Pancreas (tissue), 10 donors: ENCODE data around the gene EPOP. TPM values are rescaled to one million over a fixed set of nuclear protein-coding genes. Genes with fewer than 3 reads are reported as not detected.
A peak's percentile ranks its signal among the peaks of the same experiment; 100 is the strongest.

ENCODE experiments used
- ATAC-seq, 4 donors: fragments of 200-7000 bp; cut with Tn5 transposase; one replicate each; pipeline versions ENCODE4 v1.8.0 to v1.9.1; 2020; ENCODE audit warnings: mild to moderate bottlenecking in 4 of 4, moderate library complexity in 4 of 4
- DNase-seq, 6 donors: peaks; one replicate each; pipeline ENCODE4 v3.0.0-alpha.2; 2020
- FAIRE-seq: peaks from 2 replicates; lab custom pipeline; 2012; peaks lifted over from hg19 to GRCh38; lab: Jason Lieb, UNC
- H3K27ac ChIP-seq, 4 donors: fragments of 200-600 bp; sonication (generic); 1 replicate in 3 of 4; 2 replicates in 1 of 4; pipeline versions ENCODE4 v1.5.0 to v1.8.0; 2020
- H3K27me3 ChIP-seq, 4 donors: fragments of 200-600 bp; one replicate each; pipeline ENCODE4 v1.8.0; 2021
- H3K36me3 ChIP-seq, 3 donors: fragments of 200-600 bp; sonication (generic) in 1 of 3; one replicate each; pipeline versions ENCODE4 v1.5.0 to v1.8.0; 2020 to 2021
- H3K4me1 ChIP-seq, 3 donors: fragments of 200-600 bp; one replicate each; pipeline ENCODE4 v1.8.0; 2021
- H3K4me3 ChIP-seq, 4 donors: fragments of 200-600 bp; sonication (generic) in 2 of 4; one replicate each; pipeline versions ENCODE4 v1.5.0 to v1.8.0; 2020 to 2021
- H3K9me3 ChIP-seq, 4 donors: fragments of 200-600 bp; one replicate each; pipeline ENCODE4 v1.8.0; 2021
- WGBS, 2 donors: extraction: QIAGEN DNeasy Blood & Tissue Kit; methylation state at CpG; one replicate each; pipeline ENCODE4 v1.1.7; 2013; 5-methylcytosine and 5-hydroxymethylcytosine counted together
- intact Hi-C, 3 donors: fragments of 100-400 bp; cut with DNase I; formaldehyde crosslinking; loops; one replicate each; pipeline versions ENCODE4 v1.11.1 to v1.14.2; 2022
- polyA plus RNA-seq, 2 donors: library from polyadenylated mRNA; stranded (reverse); fragments of 200-250 nt; gene quantifications; one replicate each; pipeline ENCODE4 v1.2.3, GENCODE V29; 2013
- total RNA-seq, 6 donors: library from RNA; stranded (reverse); fragmentation: NEBNext Ultra II Directional in 4 of 6; extraction: Animal tissue kit (Norgen Biotek cat#: 25700) in 4 of 6; gene quantifications; one replicate each; pipeline versions ENCODE4 v1.2.1 to v1.2.4, GENCODE V29; 2021 to 2023
- TF ChIP-seq, protein P1 (sequence below), 4 donors: fragments of 200-600 bp; sonication (generic) in 3 of 4; IDR thresholded peaks; one replicate each; pipeline versions ENCODE4 v1.5.0 to v1.8.0; 2021; ENCODE audit warnings: antibody characterized with exemption in 4 of 4
- donor health status: healthy with polysubstance abuse.
- donor health status: DM: no; HTN: no; CAD: no; lungs with moderate emphysema.
- donor health status: DM: no; HTN: no; CAD: no.
- donor health status: control.
- donor health status: control.
- donor health status: Bipolar disorder and iron deficiency.
- donor health status: DM: yes; HTN: yes; CAD: no.
- donor health status: DM: no; HTN: no; CAD: no.
- donor health status: DM: no; HTN: no; CAD: no.
- donor health status: DM: yes; HTN: yes; CAD: no.

Gene EPOP
- total and polyA plus RNA-seq, 8 donors: 0.49 to 4.3 (median 2.8) TPM

DNA sequence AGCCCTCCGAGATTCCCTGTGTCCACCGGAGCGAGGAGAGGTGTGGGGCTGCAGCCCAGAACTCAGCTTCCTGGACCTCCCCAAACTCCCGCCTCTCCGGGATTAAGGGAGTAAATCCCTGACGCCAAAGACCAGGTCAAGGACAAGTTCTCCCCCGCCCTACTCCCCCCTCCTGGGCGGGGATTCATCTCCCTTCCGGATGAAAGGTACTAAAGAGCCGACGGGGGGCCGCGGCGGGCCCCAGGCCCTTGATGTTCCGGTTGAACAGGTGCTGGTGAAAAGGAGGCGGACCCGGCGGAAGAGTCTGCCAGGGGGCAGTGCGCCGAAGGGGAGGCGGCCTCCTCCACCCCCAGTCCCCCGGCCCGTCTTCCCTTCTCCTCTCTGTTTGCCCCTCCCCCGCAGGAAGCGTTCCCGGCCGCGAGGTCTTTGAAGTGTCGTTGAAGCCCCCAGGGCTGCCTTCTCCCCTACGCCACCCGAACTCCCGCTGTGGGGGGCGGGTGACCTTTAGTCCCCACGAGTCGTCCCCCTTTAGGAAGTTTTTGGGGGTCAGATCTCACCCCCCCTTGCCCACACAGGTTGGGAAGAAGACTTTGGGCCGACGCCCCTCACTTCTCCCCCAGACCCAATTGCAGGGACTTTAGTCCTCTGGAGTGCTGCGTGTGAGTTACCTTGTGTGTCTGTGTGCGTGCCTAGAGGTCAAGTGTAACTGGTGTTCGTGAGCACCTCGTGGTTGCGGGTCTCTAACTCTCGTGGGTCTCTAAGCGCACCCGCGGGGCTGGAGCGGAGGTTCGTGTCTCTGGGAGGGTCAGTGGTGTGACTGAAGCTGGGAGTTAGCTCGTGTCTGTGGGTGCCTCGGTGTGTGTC lies 29.2 kb upstream of the EPOP start:
- 0% methylated on average over 43 to 50 of the region's 50 CpGs for WGBS, 2 donors
- Histone ChIP-seq H3K4me3 (peak overlapping the region; percentile 42 to 76 (median 60)), H3K36me3 (no peaks in the 10 kb centered on the region), H3K27me3 (no peaks in the 10 kb centered on the region), H3K9me3 (no peaks in the 10 kb centered on the region), H3K27ac (peak overlapping the region; percentile 90 to 98 (median 94)), H3K4me1 (peaks cover 5 to 22% (median 9%) of the 10 kb centered on the region in 3 donors)
- ATAC-seq (peak; percentile 65 to 75 (median 69)), FAIRE-seq (no peak), DNase-seq (peak; percentile 90 to 97 (median 93))
- intact Hi-C loops: no loop called here
- TF ChIP-seq, protein P1, sequence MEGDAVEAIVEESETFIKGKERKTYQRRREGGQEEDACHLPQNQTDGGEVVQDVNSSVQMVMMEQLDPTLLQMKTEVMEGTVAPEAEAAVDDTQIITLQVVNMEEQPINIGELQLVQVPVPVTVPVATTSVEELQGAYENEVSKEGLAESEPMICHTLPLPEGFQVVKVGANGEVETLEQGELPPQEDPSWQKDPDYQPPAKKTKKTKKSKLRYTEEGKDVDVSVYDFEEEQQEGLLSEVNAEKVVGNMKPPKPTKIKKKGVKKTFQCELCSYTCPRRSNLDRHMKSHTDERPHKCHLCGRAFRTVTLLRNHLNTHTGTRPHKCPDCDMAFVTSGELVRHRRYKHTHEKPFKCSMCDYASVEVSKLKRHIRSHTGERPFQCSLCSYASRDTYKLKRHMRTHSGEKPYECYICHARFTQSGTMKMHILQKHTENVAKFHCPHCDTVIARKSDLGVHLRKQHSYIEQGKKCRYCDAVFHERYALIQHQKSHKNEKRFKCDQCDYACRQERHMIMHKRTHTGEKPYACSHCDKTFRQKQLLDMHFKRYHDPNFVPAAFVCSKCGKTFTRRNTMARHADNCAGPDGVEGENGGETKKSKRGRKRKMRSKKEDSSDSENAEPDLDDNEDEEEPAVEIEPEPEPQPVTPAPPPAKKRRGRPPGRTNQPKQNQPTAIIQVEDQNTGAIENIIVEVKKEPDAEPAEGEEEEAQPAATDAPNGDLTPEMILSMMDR (IDR thresholded peaks at IDR 0.05): no peak

DNA sequence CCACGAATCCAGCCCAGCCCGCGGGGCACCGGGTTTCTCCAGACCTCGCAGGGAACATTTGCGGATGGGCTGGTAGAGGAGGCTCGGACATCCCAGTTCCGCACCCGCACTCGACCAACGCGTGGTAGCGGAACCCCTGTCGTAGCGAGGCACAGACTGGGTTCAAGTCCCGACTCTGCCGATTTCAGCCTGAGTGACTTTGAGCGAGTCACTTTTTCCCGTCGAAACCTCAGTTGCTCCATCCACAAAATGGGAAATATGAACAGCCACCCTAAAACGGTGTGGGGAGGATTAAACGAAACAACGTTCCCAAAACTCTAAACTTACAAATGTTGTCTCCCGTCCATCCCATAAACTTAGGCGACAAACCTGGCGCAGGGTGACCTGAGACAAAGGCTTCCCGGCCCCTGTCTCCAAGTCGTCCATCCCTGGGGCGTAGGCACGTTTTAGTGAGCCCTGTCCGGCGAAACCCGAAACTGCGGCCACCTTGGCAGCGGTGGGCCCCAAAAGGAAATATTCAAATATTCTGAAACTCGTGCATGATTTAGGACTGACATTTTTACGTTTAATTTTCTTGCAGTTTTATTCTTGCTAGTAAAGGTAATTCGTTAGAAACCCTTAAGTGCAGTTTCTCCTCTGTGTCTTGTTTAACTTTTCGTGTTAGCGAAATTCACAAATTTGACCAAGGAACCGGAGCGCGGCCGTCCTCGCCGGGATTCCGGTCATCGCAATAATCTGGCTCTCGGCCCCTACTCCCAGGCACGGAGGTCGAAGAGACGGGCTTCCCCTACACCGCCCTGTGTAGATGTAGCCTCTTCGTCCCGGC lies 28.4 kb upstream of the EPOP start:
- no peak for FAIRE-seq
- WGBS, 2 donors: 1% methylated on average over 55 of the region's 55 CpGs
- peak in 2 of 4 donors; percentile 0 to 2 for ATAC-seq
- Histone ChIP-seq H3K4me3 (peak overlapping the region; percentile 42 to 76 (median 60)), H3K36me3 (no peaks in the 10 kb centered on the region), H3K27me3 (no peaks in the 10 kb centered on the region), H3K9me3 (no peaks in the 10 kb centered on the region), H3K4me1 (peaks cover 5 to 22% (median 9%) of the 10 kb centered on the region in 3 donors), H3K27ac (peak overlapping the region; percentile 90 to 98 (median 94))
- TF ChIP-seq, protein P1 (IDR thresholded peaks at IDR 0.05): no peak
- intact Hi-C loops: no loop called here
- peak in 3 of 6 donors; percentile 47 to 75 (median 73) for DNase-seq

DNA sequence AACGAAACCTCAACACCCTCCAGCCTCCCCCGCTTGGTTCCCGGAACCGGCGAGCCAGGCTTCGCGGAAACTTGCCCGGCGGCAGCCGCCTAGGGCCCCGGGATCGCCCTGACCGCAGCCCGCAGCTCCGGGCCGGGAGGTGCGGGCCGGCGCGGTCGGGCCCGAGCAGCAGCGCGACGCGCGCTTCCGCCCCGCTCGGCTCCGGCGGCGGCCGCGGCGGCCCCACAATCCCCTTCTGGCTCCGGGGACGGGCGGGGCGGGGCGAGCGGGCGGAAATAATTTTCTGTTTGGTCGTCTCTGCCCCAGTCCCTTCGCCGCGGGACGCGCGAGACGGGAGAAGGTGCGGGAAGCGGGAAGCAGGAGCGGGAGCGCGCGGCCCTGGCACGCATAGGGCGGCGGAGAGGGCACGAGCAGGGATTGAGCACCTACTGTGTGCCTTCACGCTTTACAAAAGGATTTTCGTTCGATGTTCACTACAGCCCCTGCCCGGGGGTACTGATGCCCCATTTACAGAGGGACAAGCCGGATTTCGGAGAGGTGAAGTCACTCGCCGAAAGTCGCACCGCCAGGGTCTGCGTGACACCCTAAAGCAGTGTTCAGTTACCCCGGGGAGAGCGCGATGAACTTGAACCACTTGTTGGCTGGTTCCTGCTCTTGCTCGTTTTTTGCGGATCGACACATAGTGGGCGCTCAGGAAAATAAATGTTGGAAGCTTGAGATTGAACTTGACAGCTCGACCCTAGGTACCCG lies 27.6 kb upstream of the EPOP start:
- WGBS, 2 donors: 0% methylated on average over 53 to 81 of the region's 81 CpGs
- peak overlapping the region; percentile 42 to 76 (median 60) for H3K4me3 ChIP-seq
- intact Hi-C loops: no loop called here
- peak overlapping the region; percentile 90 to 98 (median 94) for H3K27ac ChIP-seq
- TF ChIP-seq, protein P1 (IDR thresholded peaks at IDR 0.05): no peak
- peak; percentile 85 to 93 (median 88) for DNase-seq
- no peaks in the 10 kb centered on the region for H3K36me3 ChIP-seq
- FAIRE-seq: no peak
- peaks cover 5 to 22% (median 9%) of the 10 kb centered on the region in 3 donors for H3K4me1 ChIP-seq
- H3K9me3 ChIP-seq: no peaks in the 10 kb centered on the region
- no peaks in the 10 kb centered on the region for H3K27me3 ChIP-seq
- peak; percentile 52 to 70 (median 62) for ATAC-seq

DNA sequence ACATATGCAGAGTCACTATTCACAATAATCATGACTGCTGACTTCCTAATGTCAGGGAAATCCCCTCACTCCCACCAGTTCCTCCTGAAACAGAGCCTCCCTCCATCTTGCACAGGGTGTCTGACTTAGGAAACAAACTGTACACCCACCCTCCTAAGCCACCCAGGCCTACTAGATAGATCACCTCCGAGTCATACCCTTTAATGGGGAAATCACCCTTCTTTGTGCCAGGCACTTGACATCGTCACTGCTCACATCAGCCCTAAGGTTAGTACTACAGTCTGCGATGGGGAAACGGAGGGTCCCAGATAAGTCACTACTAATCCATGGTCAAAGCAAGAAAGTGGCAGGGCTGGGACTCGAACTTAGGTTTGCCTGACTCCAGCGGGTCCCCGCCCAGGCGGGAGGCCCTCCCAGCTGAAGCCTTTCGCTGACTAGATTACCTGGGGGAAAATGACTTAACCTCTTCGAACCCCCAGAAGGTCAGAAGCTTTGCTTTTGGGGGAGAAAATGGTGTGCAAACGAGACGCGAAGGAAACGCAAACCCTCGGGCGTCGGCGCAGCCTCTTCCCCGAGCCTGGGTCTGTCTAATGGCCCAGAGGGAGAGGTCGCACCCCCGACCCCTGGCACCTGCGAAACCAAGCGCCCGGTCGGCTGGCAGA lies 26.9 kb upstream of the EPOP start:
- no peak for DNase-seq
- no peaks in the 10 kb centered on the region for H3K27me3 ChIP-seq
- H3K36me3 ChIP-seq: no peaks in the 10 kb centered on the region
- no peaks in the 10 kb centered on the region for H3K9me3 ChIP-seq
- FAIRE-seq: no peak
- H3K4me1 ChIP-seq: peaks cover 5 to 17% (median 9%) of the 10 kb centered on the region in 3 donors
- H3K4me3 ChIP-seq: peak overlapping the region; percentile 42 to 76 (median 60)
- peak overlapping the region; percentile 90 to 98 (median 94) for H3K27ac ChIP-seq
- 2 to 3% methylated on average over 25 of the region's 25 CpGs for WGBS, 2 donors
- intact Hi-C loops: no loop called here
- TF ChIP-seq, protein P1 (IDR thresholded peaks at IDR 0.05): no peak
- peak in 3 of 4 donors; percentile 1 to 2 (median 2) for ATAC-seq
